Fibroblast of the aortic adventitia (primary cell): ENCODE data around the gene HINT1. TPM values are rescaled to one million over a fixed set of nuclear protein-coding genes. Genes with fewer than 3 reads are reported as not detected.
"Not testable (repeated sequence)": the region's sequence is repeated elsewhere in the genome, so short reads cannot be mapped to it uniquely, and the experiment has no call there.

Experiments used
- DNase-seq: peaks from one replicate; pipeline ENCODE4 v3.0.0-alpha.2; 2010; ENCODE audit warnings: low read depth
- H3K4me3 ChIP-seq: 2 replicates; pipeline ENCODE4 v1.5.1; 2011; ENCODE audit warnings: low read depth, mild to moderate bottlenecking, control low read depth, low read length, moderate library complexity
- CTCF ChIP-seq: IDR thresholded peaks from 2 replicates; pipeline ENCODE4 v1.5.1; 2011; ENCODE audit warnings: mild to moderate bottlenecking, low read length, control low read depth, inconsistent platforms; ENCODE audit not compliant: insufficient read depth
- total RNA-seq: library from RNA; depleted of rRNA; stranded (reverse); fragments of >200 nt; gene quantifications from 2 replicates; pipeline ENCODE4 v1.2.3, GENCODE V29; 2012; ENCODE audit warnings: low replicate concordance

Gene HINT1
- total RNA-seq, 1 donor: 152 TPM

- no peak for TF ChIP-seq CTCF
- H3K4me3 ChIP-seq: no peak overlapping the region
- no peak for DNase-seq
These were observed 16.2 kb downstream of the HINT1 start for GRCh38 chr5:131148835-131149234.

- no peak for TF ChIP-seq CTCF
- no peak for DNase-seq
- no peak overlapping the region for H3K4me3 ChIP-seq
These were observed 17.8 kb downstream of the HINT1 start for GRCh38 chr5:131147258-131147657.

GRCh38 chr5:131142970-131143617, 22.0 kb downstream of the HINT1 start:
- no peak overlapping the region for H3K4me3 ChIP-seq
- DNase-seq: no peak
- TF ChIP-seq CTCF: no peak

GRCh38 chr5:131139321-131139720, 25.7 kb downstream of the HINT1 start:
- no peak for DNase-seq
- no peak overlapping the region for H3K4me3 ChIP-seq
- TF ChIP-seq CTCF: no peak

- H3K4me3 ChIP-seq, DNase-seq: not testable (repeated sequence)
These were observed 26.6 kb downstream of the HINT1 start for GRCh38 chr5:131138406-131138805.

- not testable (repeated sequence) for H3K4me3 ChIP-seq, DNase-seq
These were observed 32.0 kb downstream of the HINT1 start for GRCh38 chr5:131133091-131133490.

- no peak overlapping the region for H3K4me3 ChIP-seq
- DNase-seq: no peak
- TF ChIP-seq CTCF: no peak
These were observed 35.8 kb downstream of the HINT1 start for GRCh38 chr5:131129306-131129705.

- DNase-seq, H3K4me3 ChIP-seq: not testable (repeated sequence)
These were observed 37.8 kb downstream of the HINT1 start for GRCh38 chr5:131127244-131127643.

GRCh38 chr5:131114754-131115153, 50.3 kb downstream of the HINT1 start:
- no peak for TF ChIP-seq CTCF
- no peak for DNase-seq
- no peak overlapping the region for H3K4me3 ChIP-seq
